Activated CD4-positive, alpha-beta T cell treated with anti-CD3 and anti-CD28 coated beads, Interleukin-2, amount 50 U/mL, for 48 hours (primary cell): ENCODE results near the gene TUBB1.
"Not testable (repeated sequence)": the region's sequence is repeated elsewhere in the genome, so short reads cannot be mapped to it uniquely, and the experiment has no call there.

Experiments
- DNase-seq, 2 experiments: peaks; one replicate each; pipeline ENCODE4 v3.0.0-alpha.2; 2020

The TUBB1 gene

DNA sequence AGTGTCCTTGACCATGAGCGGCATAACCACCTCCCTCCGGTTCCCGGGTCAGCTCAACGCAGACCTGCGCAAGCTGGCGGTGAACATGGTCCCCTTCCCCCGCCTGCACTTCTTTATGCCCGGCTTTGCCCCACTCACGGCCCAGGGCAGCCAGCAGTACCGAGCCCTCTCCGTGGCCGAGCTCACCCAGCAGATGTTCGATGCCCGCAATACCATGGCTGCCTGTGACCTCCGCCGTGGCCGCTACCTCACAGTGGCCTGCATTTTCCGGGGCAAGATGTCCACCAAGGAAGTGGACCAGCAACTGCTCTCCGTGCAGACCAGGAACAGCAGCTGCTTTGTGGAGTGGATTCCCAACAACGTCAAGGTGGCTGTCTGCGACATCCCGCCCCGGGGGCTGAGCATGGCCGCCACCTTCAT is 4.9 kb downstream of the TUBB1 start:
- DNase-seq: peak in 1 of 2 experiments; percentile 2

- DNase-seq: no peak
These were observed 5.9 kb downstream of the TUBB1 start for GRCh38 chr20:59025086-59025485.

DNA sequence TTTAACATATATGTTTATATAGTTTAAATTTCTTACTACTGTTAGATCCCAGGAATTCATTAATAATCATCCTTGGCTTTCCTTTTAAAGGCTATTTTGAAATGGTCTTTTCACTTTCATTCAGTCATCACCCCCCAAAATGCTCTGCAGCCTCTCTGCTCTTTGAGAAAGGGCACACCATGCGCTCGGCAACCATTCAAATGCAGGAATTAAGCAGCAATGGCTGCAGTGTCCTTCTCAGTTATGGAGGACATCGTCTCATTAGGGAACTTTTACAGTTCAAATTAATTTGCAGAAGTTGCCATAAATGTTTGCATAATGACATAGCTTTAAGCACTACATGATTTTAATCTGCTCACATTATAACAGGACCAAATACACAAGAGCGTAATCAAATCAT is 6.3 kb downstream of the TUBB1 start:
- DNase-seq: no peak

- no peak for DNase-seq
These were observed 7.9 kb downstream of the TUBB1 start for GRCh38 chr20:59026904-59027740.

DNA sequence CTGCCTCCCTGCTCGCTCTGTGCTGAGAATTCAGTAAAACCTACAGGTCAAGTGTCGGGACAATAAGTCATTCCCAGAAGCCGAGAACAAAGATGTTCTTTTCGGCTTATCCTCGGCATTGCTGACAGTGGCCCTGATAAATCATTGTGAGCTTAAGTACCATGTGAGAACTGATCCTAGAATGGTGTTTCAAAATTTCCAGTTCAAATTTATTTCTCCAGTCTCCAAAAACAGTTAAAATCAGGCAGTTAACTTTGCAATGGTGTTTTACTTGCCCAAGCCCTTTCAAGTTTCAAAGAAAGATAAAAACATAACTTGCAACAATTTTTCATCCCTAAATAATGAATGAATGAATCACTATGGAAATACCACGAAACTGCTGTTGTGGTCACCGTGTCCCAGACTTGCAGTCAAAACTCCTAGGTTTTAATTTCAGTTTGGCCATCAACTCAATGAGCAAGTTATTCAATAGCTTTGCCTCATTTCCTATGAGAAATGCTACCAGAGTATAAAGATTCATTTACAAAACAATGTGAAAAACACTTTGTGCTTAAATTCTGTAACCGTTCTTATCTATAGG is 8.6 kb downstream of the TUBB1 start:
- DNase-seq: no peak

DNA sequence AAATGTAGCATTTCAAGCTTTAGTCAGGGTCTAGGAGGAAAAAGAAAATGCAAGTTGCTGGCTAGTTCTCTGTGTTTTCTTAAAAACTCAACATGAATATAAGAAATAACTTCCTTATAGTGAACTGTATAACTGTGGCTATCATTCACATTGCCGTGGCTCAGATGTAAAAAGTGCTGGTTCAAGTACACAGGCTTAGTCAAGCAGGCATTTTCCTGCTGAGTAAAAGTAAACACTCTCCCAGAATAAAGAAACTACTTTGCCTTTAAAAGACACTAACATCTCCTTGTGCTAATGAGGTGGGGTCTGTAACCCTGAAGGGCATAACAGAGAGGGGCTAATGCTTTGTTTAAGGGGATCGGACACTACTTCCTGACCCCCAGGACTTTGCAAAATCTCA is 9.6 kb downstream of the TUBB1 start:
- no peak for DNase-seq

DNA sequence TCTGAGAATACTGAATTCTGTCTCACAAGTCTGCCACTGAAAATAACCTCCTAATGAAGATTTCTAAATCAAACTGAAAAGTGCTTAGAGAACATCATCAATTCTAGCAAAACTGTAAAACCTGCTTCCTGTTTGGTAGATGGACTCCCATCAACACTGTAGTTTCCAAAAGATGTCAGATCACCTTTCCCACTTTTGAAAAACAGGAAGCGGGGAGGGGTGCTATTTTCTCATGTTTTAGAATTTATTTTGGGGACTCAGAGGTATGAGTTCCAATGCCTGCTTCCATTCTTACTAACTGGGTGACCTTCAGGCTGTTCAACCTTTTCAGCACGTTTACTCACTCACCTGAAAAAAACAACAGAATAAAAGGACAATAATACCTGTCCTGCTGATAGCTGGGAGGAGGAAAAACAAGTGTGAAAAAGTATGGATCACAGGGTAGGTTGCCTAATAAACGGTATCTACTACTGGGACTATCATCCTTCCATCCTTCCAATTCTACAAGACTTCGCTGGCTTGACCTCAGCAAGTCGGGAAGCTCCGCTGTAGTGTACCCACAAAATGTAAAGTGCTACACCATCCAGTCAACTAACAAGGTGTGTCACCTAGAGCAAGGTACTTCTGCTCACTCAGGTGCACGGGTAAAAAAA is 11.8 kb downstream of the TUBB1 start:
- DNase-seq: peak in 1 of 2 experiments; percentile 17

DNA sequence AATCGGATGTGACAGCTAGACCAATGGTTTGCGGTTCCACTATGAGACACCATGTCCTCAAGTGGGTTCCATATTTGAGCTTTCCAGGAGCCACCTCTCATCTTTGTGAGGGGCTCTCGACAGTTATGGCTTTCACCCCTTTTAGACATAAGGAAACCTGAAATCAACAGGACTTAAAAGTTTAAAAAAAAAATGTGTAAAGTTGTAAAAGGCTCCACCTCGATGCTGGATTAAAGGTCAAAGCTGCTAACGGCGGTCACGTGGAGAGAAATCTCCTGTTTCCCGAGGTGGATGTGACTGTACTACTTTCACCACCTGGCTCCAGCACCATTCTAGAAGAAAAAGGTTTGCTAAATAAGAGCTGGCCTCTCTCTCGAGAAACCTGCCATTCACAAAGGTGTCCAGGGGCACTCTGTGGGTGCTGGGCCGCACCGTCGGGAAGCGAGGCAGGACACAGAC is 12.4 kb downstream of the TUBB1 start:
- no peak for DNase-seq

GRCh38 chr20:59032023-59032712 is 12.9 kb downstream of the TUBB1 start, which contains the start of gene ATP5F1E:
Gene ATP5F1E (minus strand): TSS chr20:59032335. CDS start chr20:59032251, 84 bp downstream.
- peak; percentile 94 to 96 for DNase-seq

- no peak for DNase-seq
These were observed 13.5 kb downstream of the TUBB1 start for GRCh38 chr20:59032713-59033059.

GRCh38 chr20:59033093-59033492 is 13.9 kb downstream of the TUBB1 start:
- no peak for DNase-seq

DNA sequence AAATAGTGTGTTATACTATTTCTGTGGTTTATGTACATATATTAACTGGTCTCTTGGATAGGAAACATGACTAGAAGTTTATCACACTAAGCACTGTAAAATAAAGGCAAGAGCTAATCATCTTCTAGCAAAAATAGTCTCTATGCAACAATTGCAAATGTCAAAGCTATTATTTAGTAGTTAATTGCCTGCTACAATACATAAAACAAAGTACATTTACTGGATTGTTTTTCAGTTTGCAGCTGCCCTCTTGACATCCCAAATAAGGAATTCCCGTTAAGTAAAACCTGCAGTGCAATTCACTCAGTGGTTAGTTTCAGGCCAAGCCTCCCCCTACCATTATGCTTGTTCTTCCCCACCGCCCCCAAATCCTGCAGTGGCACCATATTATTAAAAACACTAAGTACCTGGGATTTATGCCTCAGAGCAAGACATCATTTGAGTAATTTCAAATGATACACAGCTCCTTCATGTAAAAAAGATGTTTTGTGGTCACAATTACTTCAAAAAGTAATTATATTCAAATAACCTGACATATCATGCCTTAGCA is 14.5 kb downstream of the TUBB1 start:
- DNase-seq: no peak

- DNase-seq: no peak
These were observed 16.2 kb downstream of the TUBB1 start for GRCh38 chr20:59035381-59035780.

GRCh38 chr20:59037386-59037785 is 18.2 kb downstream of the TUBB1 start:
- no peak for DNase-seq

GRCh38 chr20:59039233-59039632 is 20.0 kb downstream of the TUBB1 start:
- DNase-seq: no peak

DNA sequence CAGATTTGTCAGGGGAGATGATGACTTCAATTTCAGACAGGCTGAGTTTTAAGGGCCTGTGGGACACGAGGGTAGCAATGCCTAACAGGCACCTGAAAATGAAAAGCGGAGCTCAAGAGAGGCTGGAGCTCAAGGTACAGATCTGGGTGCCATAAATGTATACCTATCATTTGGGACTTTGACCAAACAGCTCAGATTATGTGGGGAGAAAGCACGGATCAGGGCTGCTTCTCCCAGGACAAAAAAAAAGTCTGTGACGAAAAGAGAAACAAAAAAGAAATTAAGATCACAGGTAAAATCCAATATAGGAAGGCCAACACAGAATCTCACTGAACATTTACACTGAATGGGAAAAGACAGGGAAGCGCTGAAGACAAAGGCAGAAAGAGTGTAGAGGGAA is 21.4 kb downstream of the TUBB1 start:
- DNase-seq: no peak

- not testable (repeated sequence) for DNase-seq
These were observed 22.3 kb downstream of the TUBB1 start for GRCh38 chr20:59041487-59041886.

DNA sequence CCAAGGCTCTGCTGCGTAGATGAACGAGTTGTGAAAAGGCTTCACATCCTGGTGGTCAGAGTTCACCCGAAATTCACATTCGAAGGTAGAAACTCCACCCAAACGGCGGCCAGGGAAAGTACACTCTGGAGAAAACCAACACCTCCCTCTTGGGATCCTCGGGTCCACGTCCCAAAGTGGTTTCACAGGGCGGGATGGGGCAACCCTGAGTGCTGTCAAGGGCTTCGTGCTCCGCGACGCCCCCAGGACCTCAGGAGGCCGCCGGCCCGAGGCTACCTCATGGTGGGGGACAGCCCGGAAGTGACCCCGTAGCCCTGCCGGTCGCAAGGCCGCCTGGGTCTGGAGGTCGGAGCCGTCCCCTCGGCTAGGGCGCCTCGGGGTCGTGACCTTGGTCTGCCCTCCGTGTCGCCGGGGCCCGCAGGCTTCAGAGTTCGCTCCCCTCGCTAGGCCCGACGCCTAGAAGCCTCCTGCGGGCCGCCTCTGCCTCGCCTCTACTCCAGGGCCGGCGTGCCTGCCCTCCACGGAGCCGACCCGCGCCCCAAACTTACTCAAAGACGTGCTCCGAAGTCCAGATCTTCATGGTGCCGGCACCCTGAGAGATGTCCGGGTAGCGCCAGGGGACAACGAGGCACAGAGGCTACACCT is 23.0 kb downstream of the TUBB1 start, which contains the start of gene PRELID3B:
PRELID3B (minus strand) TSS at position 636 of the 645 bp plus-strand sequence; CDS start at position 580, 56 bp downstream.
- DNase-seq: no peak

DNA sequence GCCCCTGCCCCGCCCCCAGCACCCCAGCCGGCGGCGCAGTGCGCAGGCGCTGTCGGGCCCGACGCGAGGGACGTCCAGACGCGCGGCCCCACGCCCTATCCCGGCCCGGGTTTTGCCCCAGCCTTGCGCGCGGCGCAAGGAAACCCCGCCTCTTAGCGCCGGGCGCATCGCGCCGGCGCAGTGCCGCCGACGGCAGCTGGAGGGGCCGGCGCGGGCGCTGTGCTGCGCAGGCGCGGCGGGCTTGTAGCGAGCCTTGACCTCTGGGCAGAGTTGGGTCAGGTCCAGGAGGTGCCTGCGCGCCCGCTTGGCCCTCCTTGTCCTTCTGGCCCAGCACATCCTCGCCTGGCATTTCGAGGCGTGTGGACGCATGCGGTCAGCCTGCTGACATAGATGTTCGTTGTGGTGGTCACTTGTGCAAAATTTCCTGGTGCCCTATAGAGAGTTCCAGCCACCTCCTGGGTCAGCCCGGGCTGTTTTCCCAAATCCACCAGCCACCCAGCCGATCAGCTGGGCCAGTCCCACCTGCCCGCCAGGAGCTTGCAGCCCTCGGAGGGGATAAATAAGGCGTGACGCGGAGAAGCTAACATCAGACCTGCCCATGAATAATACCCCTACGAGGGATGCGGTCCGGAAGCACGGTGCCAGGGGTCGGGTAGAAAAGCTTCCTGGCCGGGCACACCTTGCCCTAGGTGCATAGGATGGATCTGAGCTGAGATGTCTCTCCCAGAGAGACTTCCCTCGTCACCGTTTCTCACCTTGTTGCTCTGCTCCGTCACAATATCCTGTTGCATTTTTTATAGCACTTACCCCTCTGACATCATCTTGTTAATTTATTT is 23.8 kb downstream of the TUBB1 start:
- peak; percentile 93 for DNase-seq

DNA sequence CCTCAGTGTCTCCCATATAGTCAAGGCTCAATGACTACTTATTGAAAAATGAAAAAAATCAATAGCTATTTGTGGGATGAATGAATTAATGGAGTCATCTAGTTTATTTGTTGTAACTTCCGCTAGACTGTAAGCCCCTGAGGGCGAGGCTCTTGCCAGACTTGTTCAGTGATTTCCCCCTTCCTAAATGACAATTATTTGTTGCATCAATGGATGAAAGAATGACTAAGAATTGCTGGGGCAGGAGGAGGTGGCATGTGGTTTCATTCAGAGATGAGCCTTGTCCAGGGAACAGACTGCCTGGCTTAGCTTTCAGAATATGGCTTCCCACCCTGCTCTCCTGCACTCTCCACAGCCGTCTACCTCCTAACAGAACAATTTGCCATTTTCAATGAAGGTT is 24.5 kb downstream of the TUBB1 start:
- DNase-seq: peak in 1 of 2 experiments; percentile 25

GRCh38 chr20:59044295-59044694 is 25.1 kb downstream of the TUBB1 start:
- DNase-seq: no peak
